COLO668 (cell line): Measurements from ENCODE around the gene TRAF5.
A peak's percentile ranks its signal among the peaks of the same experiment; 100 is the strongest.
"Not testable (repeated sequence)": the region's sequence is repeated elsewhere in the genome, so short reads cannot be mapped to it uniquely, and the experiment has no call there.

ENCODE experiments used
- DNase-seq: peaks from one replicate; lab custom pipeline; 2025; ENCODE audit not compliant: unreplicated experiment; lab: John Stamatoyannopoulos, UW

The TRAF5 gene

GRCh38 chr1:211345719-211346118 lies 19.1 kb downstream of the TRAF5 start:
- DNase-seq: peak; percentile 44

- no peak for DNase-seq
Observed at GRCh38 chr1:211347077-211347844, 20.6 kb downstream of the TRAF5 start.

GRCh38 chr1:211348547-211348946 lies 21.9 kb downstream of the TRAF5 start:
- no peak for DNase-seq

DNA sequence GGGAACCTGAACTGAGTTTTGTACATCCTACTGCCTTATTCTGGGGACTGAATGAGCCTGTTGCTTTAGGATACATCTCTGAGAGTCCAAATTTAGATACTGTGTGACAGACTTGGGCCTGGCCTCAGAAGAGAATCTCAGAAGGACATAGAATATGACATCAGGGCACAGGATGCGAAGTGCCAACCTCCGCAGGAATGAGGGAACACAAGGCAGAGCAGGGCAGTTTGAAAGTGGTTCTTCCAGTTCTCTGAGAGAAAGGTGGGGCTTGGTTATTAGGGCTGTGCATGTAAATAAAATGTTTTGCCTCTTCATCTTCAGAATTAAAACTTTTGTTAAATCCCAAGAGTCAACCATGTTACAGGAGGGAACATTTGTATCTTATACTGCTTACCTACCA lies 23.1 kb downstream of the TRAF5 start:
- no peak for DNase-seq

DNA sequence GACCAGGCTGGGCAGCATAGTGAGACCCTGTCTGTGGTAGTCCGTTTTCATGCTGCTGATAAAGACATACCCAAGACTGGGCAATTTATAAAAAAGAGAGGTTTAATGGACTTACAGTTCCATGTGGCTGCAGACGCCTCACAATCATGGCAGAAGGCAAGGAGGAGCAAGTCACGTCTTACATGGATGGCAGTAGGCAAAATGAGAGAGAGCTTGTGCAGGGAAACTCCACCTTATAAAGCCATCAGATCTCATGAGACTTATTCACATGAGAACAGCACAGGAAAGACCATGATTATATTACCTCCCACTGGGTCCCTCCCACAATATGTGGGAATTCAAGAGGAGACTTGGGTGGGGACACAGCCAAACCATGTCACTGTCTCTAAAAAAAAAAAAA lies 25.4 kb downstream of the TRAF5 start:
- not testable (repeated sequence) for DNase-seq

GRCh38 chr1:211352465-211352864 lies 25.8 kb downstream of the TRAF5 start:
- DNase-seq: no peak

DNA sequence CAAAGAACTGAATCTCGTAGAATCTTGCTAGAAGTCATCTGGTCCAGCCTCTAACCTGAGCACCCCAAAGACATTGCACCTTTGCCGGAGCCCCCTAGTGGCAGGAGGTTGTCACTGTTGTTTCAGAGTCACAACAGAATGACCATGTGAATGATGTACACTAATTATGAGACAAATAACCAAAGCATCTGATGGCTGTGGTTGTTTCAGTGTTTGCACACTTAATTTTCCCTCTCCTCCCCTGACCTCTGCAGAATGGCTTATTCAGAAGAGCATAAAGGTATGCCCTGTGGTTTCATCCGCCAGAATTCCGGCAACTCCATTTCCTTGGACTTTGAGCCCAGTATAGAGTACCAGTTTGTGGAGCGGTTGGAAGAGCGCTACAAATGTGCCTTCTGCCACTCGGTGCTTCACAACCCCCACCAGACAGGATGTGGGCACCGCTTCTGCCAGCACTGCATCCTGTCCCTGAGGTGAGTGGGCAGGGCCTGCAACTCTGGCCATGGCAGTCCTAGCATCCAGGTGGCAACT lies 26.4 kb downstream of the TRAF5 start:
- peak; percentile 80 for DNase-seq

- no peak for DNase-seq
Observed at GRCh38 chr1:211353562-211354212, 27.1 kb downstream of the TRAF5 start.

GRCh38 chr1:211355873-211356272 lies 29.2 kb downstream of the TRAF5 start:
- DNase-seq: no peak

DNA sequence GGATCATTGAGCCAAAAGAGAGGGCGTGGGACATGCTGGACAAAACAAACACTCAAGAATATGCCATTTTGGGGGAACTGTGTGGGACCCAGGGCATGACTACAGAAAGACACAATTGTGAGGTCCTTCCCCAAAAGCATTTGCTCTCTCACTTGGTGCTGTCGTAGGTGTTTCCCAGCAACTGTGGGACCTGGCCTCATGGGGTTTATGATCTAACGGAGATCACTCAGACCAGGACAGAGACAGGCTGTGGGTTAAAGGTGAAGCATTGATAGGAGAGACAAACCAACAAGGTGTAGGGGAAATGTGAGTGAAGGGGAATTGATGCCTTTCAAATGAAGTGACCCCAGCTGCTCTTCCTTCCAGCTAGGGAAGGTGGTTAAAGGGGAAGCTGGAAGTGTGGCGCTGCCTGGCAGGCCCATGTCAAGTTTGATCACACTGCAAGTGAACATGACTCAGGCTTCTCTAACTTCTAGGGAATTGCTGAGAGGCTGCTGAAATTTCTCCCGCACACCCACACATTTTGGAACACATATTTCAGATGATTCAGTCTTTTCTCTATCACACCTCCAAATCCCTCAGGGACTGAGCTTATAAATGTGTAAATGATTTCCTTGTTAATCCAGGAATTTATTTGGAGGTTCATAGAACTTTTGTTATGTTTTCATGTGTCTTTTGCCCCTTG lies 30.2 kb downstream of the TRAF5 start:
- no peak for DNase-seq

DNA sequence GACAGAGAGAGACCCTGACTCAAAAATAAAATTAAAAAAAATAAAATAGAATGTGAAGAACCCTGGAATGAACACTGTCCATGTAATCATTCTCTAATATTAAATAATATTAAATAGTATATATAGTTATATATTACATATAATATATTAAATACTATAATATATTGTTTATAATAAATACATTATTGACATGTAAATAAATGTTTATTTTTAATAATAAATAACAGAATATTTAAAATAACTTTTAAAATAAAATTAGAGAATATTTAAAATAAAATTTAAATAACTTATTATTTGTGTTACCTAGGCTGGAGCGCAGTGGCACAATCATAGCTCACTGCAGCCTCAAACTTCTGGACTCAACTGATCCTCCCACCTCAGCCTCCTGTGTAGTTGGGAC lies 32.1 kb downstream of the TRAF5 start:
- DNase-seq: no peak

DNA sequence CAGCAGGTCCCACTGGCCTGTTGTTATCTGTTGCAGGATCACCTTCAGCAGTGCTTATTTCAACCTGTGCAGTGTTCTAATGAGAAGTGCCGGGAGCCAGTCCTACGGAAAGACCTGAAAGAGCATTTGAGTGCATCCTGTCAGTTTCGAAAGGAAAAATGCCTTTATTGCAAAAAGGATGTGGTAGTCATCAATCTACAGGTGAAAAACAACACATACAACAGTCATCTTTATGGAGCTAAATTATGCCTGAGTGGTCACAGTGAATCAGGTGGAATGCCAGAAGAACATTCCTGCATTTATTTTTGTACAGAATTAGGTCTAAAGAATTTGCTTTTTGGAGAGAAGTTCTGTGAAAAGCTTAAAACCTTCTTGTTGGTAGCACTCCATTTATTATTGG lies 33.2 kb downstream of the TRAF5 start:
- DNase-seq: no peak

GRCh38 chr1:211361202-211361601 lies 34.6 kb downstream of the TRAF5 start:
- DNase-seq: no peak

GRCh38 chr1:211369640-211370039 lies 43.0 kb downstream of the TRAF5 start:
- no peak for DNase-seq

DNA sequence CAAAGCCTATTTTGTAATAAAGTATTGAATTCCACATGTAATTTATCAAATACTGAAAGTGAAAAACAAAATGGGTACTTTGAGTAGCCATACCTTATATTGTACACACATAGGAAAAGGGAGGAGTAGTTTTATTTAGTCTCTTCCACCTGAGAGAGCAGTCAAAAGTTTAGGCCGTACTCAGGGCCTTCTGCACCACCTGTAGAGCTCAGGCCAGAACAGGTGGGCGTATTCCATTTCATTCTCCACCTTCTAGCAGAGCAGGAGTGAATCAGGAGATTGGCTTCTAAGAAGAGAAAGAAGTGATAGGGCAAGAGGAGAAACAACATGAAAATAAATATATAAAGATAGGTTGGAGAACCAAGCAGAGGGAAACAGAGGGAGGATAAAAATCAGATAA lies 44.0 kb downstream of the TRAF5 start:
- no peak for DNase-seq

GRCh38 chr1:211371406-211372105 lies 44.9 kb downstream of the TRAF5 start:
- DNase-seq: no peak

DNA sequence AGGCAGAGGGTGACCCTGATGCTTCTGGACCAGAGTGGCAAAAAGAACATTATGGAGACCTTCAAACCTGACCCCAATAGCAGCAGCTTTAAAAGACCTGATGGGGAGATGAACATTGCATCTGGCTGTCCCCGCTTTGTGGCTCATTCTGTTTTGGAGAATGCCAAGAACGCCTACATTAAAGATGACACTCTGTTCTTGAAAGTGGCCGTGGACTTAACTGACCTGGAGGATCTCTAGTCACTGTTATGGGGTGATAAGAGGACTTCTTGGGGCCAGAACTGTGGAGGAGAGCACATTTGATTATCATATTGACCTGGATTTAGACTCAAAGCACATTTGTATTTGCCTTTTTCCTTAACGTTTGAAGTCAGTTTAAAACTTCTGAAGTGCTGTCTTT lies 45.8 kb downstream of the TRAF5 start:
- no peak for DNase-seq

GRCh38 chr1:211375146-211375818 lies 48.6 kb downstream of the TRAF5 start:
- no peak for DNase-seq

GRCh38 chr1:211375949-211376348 lies 49.3 kb downstream of the TRAF5 start:
- DNase-seq: no peak

- DNase-seq: no peak
Observed at GRCh38 chr1:211376807-211377470, 50.3 kb downstream of the TRAF5 start.
